CD4-positive, alpha-beta T cell (primary cell): ENCODE data around the gene LRP1B. TPM values are rescaled to one million over a fixed set of nuclear protein-coding genes. Genes with fewer than 3 reads are reported as not detected.

Experiments used
- ATAC-seq: fragments of 200-7000 bp; cut with Tn5 transposase; one replicate; pipeline ENCODE4 v1.10.0; 2022; ENCODE audit warnings: mild to moderate bottlenecking; ENCODE audit not compliant: poor library complexity
- CTCF ChIA-PET: fragments of 350-600 bp; sonication (Branson Sonifier 250); formaldehyde crosslinking; loops from one replicate; lab custom pipeline; 2021; ENCODE audit warnings: antibody characterized with exemption, inconsistent platforms; lab: Charles Lee
- POLR2A ChIA-PET: fragments of 350-600 bp; sonication (Branson Sonifier 250); formaldehyde crosslinking; loops from one replicate; lab custom pipeline; 2021; ENCODE audit warnings: antibody characterized with exemption, inconsistent platforms; lab: Charles Lee
- DNase-seq, 14 experiments: peaks; one replicate each; pipeline ENCODE4 v3.0.0-alpha.2; 2013 to 2020; ENCODE audit warnings: mixed read lengths in 2 of 14
- H3K27ac ChIP-seq, 2 donors: one replicate each; pipeline versions ENCODE4 v1.5.1 to v1.7.0; 2013; ENCODE audit warnings: low read length in 2 of 2, low read depth in 1 of 2, mild to moderate bottlenecking in 1 of 2
- H3K27me3 ChIP-seq, 2 experiments: 1 replicate in 1 of 2; 2 replicates in 1 of 2; pipeline versions ENCODE4 v1.6.1 to v1.7.0; 2013; ENCODE audit warnings: low read length in 2 of 2, control low read depth in 1 of 2, mild to moderate bottlenecking in 1 of 2, moderate library complexity in 1 of 2; ENCODE audit not compliant: insufficient read depth in 2 of 2, control insufficient read depth in 1 of 2
- H3K36me3 ChIP-seq: one replicate; pipeline ENCODE4 v1.6.1; 2013; ENCODE audit warnings: low read length, control low read depth; ENCODE audit not compliant: insufficient read depth
- H3K4me1 ChIP-seq: one replicate; pipeline ENCODE4 v1.6.1; 2013; ENCODE audit warnings: low read length, control low read depth; ENCODE audit not compliant: insufficient read depth
- H3K4me3 ChIP-seq: one replicate; pipeline ENCODE4 v1.5.1; 2013; ENCODE audit warnings: mild to moderate bottlenecking, low read length, moderate library complexity
- H3K9me3 ChIP-seq, 2 experiments: 1 replicate in 1 of 2; 2 replicates in 1 of 2; pipeline versions ENCODE4 v1.6.1 to v1.7.0; 2013; ENCODE audit warnings: low read length in 2 of 2, mild to moderate bottlenecking in 2 of 2, control low read depth in 1 of 2, moderate library complexity in 1 of 2; ENCODE audit not compliant: control insufficient read depth in 1 of 2, insufficient read depth in 1 of 2
- H3K27ac Mint-ChIP-seq: one replicate; pipeline ENCODE4 v1.8.0; 2020; ENCODE audit warnings: mixed read lengths
- H3K27me3 Mint-ChIP-seq: one replicate; pipeline ENCODE4 v1.8.0; 2021; ENCODE audit warnings: mixed read lengths
- H3K36me3 Mint-ChIP-seq: one replicate; pipeline ENCODE4 v1.8.0; 2021; ENCODE audit warnings: low read depth, mixed read lengths
- H3K4me1 Mint-ChIP-seq: one replicate; pipeline ENCODE4 v1.8.0; 2021; ENCODE audit warnings: low read depth, mixed read lengths
- H3K4me3 Mint-ChIP-seq: one replicate; pipeline ENCODE4 v1.8.0; 2020; ENCODE audit warnings: mild to moderate bottlenecking, mixed read lengths
- H3K9me3 Mint-ChIP-seq: one replicate; pipeline ENCODE4 v1.8.0; 2020; ENCODE audit warnings: mixed read lengths
- intact Hi-C, 2 experiments: fragments of 100-400 bp; cut with DNase I in 1 of 2; cut with micrococcal nuclease in 1 of 2; formaldehyde crosslinking; loops; one replicate each; pipeline versions ENCODE4 v1.15.1 to v1.9.0; 2023 to 2025; cut with DNase I, micrococcal nuclease
- total RNA-seq, 174 experiments: library from RNA in 2 of 174; stranded (reverse) in 2 of 174; gene quantifications; one replicate each; pipeline ENCODE4 v1.2.3 and lab custom pipeline; 2021 to 2026
- TF ChIP-seq, protein P1 (sequence below): fragments of 200-600 bp; IDR thresholded peaks from one replicate; pipeline ENCODE4 v1.8.0; 2022; ENCODE audit warnings: antibody characterized with exemption, mild to moderate bottlenecking

Gene LRP1B
- total RNA-seq, 2 experiments from 2014 or later, result not detected

DNA sequence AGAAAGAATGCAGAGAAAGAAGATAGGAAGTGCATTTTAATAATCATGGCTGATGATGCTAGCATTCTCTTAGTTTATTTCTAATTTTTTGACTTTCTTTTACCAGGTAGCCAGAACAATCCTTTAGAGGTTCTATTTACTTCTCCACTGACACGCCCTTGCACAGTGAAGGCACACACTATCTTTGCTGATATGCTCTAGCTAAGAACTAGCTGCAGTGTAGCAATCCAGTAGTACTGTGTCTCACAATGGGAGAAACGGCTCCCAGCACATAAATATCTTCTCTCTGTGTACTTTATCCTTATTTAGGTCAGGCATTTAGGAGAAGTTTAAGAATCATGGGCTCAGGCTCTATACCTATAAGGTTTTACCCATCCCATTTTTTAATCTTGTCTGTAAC, 1005.4 kb downstream of the LRP1B start:
- Mint-ChIP-seq H3K9me3 (peaks cover 7% of the 10 kb centered on the region), H3K36me3 (no peaks in the 10 kb centered on the region), H3K27me3 (no peaks in the 10 kb centered on the region), H3K4me3 (no peak overlapping the region), H3K27ac (no peak overlapping the region), H3K4me1 (no peaks in the 10 kb centered on the region)
- ChIA-PET CTCF (interaction anchor here (0.7 kb wide), 1 partner anchor 1187 kb away, joined by 4 read pairs; no protein-coding TSS in a partner anchor), POLR2A (no interaction called here)
- TF ChIP-seq, protein P1, sequence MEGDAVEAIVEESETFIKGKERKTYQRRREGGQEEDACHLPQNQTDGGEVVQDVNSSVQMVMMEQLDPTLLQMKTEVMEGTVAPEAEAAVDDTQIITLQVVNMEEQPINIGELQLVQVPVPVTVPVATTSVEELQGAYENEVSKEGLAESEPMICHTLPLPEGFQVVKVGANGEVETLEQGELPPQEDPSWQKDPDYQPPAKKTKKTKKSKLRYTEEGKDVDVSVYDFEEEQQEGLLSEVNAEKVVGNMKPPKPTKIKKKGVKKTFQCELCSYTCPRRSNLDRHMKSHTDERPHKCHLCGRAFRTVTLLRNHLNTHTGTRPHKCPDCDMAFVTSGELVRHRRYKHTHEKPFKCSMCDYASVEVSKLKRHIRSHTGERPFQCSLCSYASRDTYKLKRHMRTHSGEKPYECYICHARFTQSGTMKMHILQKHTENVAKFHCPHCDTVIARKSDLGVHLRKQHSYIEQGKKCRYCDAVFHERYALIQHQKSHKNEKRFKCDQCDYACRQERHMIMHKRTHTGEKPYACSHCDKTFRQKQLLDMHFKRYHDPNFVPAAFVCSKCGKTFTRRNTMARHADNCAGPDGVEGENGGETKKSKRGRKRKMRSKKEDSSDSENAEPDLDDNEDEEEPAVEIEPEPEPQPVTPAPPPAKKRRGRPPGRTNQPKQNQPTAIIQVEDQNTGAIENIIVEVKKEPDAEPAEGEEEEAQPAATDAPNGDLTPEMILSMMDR, result no peak
- Histone ChIP-seq H3K4me3 (no peak overlapping the region), H3K27ac (no peak overlapping the region), H3K9me3 (peaks cover 0 to 3% of the 10 kb centered on the region in 2 experiments), H3K4me1 (no peaks in the 10 kb centered on the region), H3K36me3 (no peaks in the 10 kb centered on the region), H3K27me3 (no peaks in the 10 kb centered on the region)
- DNase-seq (no peak), ATAC-seq (no peak)
- intact Hi-C loops, result no loop called here

DNA sequence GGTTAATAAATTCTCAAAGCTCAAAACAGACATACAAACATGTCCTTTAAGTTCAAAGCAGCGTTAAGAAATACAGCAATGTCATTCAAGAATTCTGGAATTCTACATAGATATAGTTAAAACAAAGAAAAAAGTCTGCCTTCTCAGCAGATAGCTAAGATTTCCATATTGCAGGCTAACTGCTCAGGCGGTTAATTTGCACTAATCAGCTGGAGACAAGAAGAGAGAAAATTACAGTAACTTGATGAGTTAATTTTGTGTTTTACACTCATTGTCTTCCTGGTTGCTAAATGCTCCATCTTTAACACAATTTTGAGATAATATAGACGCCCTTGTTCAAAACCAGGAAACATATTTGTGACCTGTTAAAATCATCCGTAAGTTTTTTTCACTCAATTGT, 1012.0 kb downstream of the LRP1B start:
- H3K4me1 ChIP-seq, result no peaks in the 10 kb centered on the region
- no peaks in the 10 kb centered on the region for H3K27me3 Mint-ChIP-seq
- no peak for DNase-seq
- H3K4me3 Mint-ChIP-seq, result no peak overlapping the region
- no peak overlapping the region for H3K27ac ChIP-seq
- no peaks in the 10 kb centered on the region for H3K36me3 Mint-ChIP-seq
- no peaks in the 10 kb centered on the region for H3K36me3 ChIP-seq
- no peak for ATAC-seq
- H3K27me3 ChIP-seq, result no peaks in the 10 kb centered on the region
- H3K9me3 Mint-ChIP-seq, result peaks cover 3% of the 10 kb centered on the region
- POLR2A ChIA-PET, result no interaction called here
- H3K9me3 ChIP-seq, result peaks cover 0 to 9% of the 10 kb centered on the region in 2 experiments
- H3K4me3 ChIP-seq, result no peak overlapping the region
- CTCF ChIA-PET, result no interaction called here
- TF ChIP-seq, protein P1, result no peak
- H3K27ac Mint-ChIP-seq, result no peak overlapping the region
- H3K4me1 Mint-ChIP-seq, result no peaks in the 10 kb centered on the region
- intact Hi-C loops, result no loop called here

DNA sequence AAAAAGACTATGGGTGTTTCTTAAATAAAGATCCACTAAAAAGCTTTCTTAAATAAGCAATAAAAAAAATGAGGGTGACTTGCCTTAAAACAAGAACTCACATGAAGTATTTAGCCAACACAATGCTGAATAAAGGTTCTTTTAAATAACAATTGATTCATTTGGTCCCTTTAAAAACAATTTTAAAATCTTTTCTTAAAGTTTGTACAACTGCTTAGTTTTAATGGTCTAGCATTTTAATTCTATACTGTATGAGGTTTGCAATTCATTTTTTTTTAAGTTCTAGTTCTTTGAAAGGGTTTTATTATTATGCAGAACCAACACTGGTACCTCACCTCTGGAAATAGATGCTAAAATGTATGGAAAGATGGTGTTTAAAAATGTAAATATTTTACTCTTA, 1017.5 kb downstream of the LRP1B start:
- no peak for ATAC-seq
- Histone ChIP-seq H3K27me3 (no peaks in the 10 kb centered on the region), H3K4me1 (no peaks in the 10 kb centered on the region), H3K27ac (no peak overlapping the region), H3K4me3 (no peak overlapping the region), H3K9me3 (peaks cover 0 to 13% of the 10 kb centered on the region in 2 experiments), H3K36me3 (no peaks in the 10 kb centered on the region)
- CTCF ChIA-PET, result no interaction called here
- H3K4me3 Mint-ChIP-seq, result no peak overlapping the region
- no peaks in the 10 kb centered on the region for H3K27me3 Mint-ChIP-seq
- no peaks in the 10 kb centered on the region for H3K36me3 Mint-ChIP-seq
- DNase-seq, result no peak
- TF ChIP-seq, protein P1, result no peak
- H3K4me1 Mint-ChIP-seq, result no peaks in the 10 kb centered on the region
- POLR2A ChIA-PET, result no interaction called here
- intact Hi-C loops, result no loop called here
- H3K27ac Mint-ChIP-seq, result no peak overlapping the region
- peaks cover 7% of the 10 kb centered on the region for H3K9me3 Mint-ChIP-seq
